Panc1 (cell line): ENCODE results near the gene NECTIN1. TPM values are rescaled to one million over a fixed set of nuclear protein-coding genes. Genes with fewer than 3 reads are reported as not detected.

Source experiments
- ATAC-seq: fragments of 200-7000 bp; cut with Tn5 transposase; 2 replicates; pipeline ENCODE4 v1.9.1; 2020; ENCODE audit warnings: mild to moderate bottlenecking, moderate library complexity
- BruUV-seq: library from RNA; stranded (reverse); fragments of 400-500 nt; replicated peaks from 2 replicates; lab custom pipeline; 2021; lab: Mats Ljungman, UMichigan
- CTCF ChIA-PET: fragments of 300-600 bp; sonication (Branson Sonifier 250); formaldehyde crosslinking; loops from one replicate; lab custom pipeline; 2022; ENCODE audit warnings: antibody characterized with exemption; lab: Charles Lee
- POLR2A ChIA-PET: fragments of 300-600 bp; sonication (Branson Sonifier 250); formaldehyde crosslinking; loops from one replicate; lab custom pipeline; 2022; ENCODE audit warnings: antibody characterized with exemption; lab: Charles Lee
- DNase-seq: peaks from one replicate; pipeline ENCODE4 v3.0.0-alpha.2; 2010; ENCODE audit warnings: low read depth, low spot score
- H3K27ac ChIP-seq: 2 replicates; pipeline ENCODE4 v1.5.1; 2011; ENCODE audit warnings: mild to moderate bottlenecking, low read length, inconsistent platforms
- H3K27me3 ChIP-seq: fragments of 200-500 bp; sonication (Bioruptor generic); 2 replicates; pipeline ENCODE4 v1.6.0; 2014; ENCODE audit warnings: low read length, inconsistent platforms; ENCODE audit not compliant: control insufficient read depth, insufficient read depth
- H3K36me3 ChIP-seq: fragments of 200-500 bp; sonication (Bioruptor generic); 2 replicates; pipeline ENCODE4 v1.5.1; 2014; ENCODE audit warnings: inconsistent platforms, mild to moderate bottlenecking, low read length, moderate library complexity; ENCODE audit not compliant: control insufficient read depth, insufficient read depth
- H3K4me1 ChIP-seq: 2 replicates; pipeline ENCODE4 v1.5.1; 2011; ENCODE audit warnings: inconsistent platforms, mild to moderate bottlenecking, low read length, moderate library complexity; ENCODE audit not compliant: control insufficient read depth, insufficient read depth
- H3K4me3 ChIP-seq, 2 experiments: 2 replicates each; pipeline ENCODE4 v1.5.1; 2011 to 2012; ENCODE audit warnings: low read depth in 2 of 2, low read length in 2 of 2, mild to moderate bottlenecking in 2 of 2, inconsistent platforms in 1 of 2, moderate library complexity in 1 of 2
- H3K9me3 ChIP-seq: fragments of 200-500 bp; sonication (Bioruptor generic); 2 replicates; pipeline ENCODE4 v1.5.1; 2014; ENCODE audit warnings: low read depth, mild to moderate bottlenecking, inconsistent platforms, low read length, moderate library complexity; ENCODE audit not compliant: control insufficient read depth, insufficient read depth
- POLR2AphosphoS5 ChIP-seq: IDR thresholded peaks from 2 replicates; pipeline ENCODE4 v1.6.1; 2012; ENCODE audit warnings: mild to moderate bottlenecking, low read depth, low read length, moderate library complexity
- SIN3A ChIP-seq: IDR thresholded peaks from 2 replicates; pipeline ENCODE4 v1.6.1; 2012; ENCODE audit warnings: low read depth, mild to moderate bottlenecking, low read length, moderate library complexity, borderline replicate concordance; ENCODE audit not compliant: insufficient read depth
- TCF7L2 ChIP-seq: IDR thresholded peaks from 2 replicates; pipeline ENCODE4 v1.6.1; 2011; ENCODE audit warnings: mild to moderate bottlenecking, low read depth, low read length, inconsistent platforms
- in situ Hi-C: cut with HindIII; loops from 2 replicates; pipeline ENCODE4 v1.10.0; 2016; ENCODE audit warnings: low sequenced_read_pairs, low pct_unique_long_range_greater_than_20kb
- intact Hi-C: fragments of 100-400 bp; cut with micrococcal nuclease; formaldehyde crosslinking; loops from one replicate; pipeline ENCODE4 v1.10.0; 2022; ENCODE audit not compliant: unreplicated experiment
- total RNA-seq: library from RNA; stranded (reverse); gene quantifications from one replicate; pipeline ENCODE4 v1.2.1, GENCODE V29; 2021; ENCODE audit not compliant: unreplicated experiment
- TF ChIP-seq, protein P1 (sequence below): fragments of 450-650 bp; IDR thresholded peaks from 2 replicates; pipeline ENCODE4 v1.5.1; 2017; ENCODE audit warnings: mild to moderate bottlenecking
- TF ChIP-seq, protein P2 (sequence below), 2 experiments: IDR thresholded peaks; 2 replicates each; pipeline ENCODE4 v1.6.1; 2011 to 2012; ENCODE audit warnings: low read depth in 2 of 2, control low read depth in 1 of 2, low read length in 1 of 2, mild to moderate bottlenecking in 1 of 2, moderate library complexity in 1 of 2; ENCODE audit not compliant: insufficient read depth in 1 of 2

Gene NECTIN1
- total RNA-seq, 1 experiment from 2014 or later, result 14.6 TPM

DNA sequence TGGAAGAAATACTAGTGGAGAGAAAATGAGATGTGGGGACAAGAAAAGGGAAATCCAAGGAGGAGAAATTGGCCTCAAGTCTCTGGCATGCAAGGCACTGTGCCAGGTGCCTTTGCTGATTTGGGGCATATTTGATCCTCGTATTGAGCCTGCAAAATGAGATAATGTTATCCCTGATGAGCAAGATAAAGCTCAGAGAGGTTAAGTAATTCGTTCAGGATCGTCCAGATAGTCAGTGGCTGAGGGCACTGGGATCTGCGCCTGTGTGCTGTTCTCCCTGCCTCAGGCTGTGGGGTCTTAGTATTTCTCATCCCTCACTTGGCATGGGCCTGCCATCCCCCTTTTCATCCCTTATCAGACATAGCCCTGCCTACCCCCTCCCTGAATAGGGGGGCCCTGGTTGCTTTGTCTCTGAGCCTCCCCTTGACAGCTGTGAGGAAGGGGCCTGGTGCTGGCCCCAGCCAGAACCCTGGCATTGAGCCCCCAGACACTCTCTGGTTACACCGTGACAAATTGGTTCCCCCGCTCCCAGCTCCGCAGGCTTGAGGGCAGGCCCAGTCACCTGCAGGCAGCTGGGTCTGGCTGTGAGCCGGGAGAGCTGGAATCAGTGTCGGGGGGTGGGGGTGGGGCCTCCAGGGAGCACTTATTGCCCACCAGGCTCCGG lies 85.7 kb downstream of the NECTIN1 start:
- Histone ChIP-seq H3K36me3 (no peaks in the 10 kb centered on the region), H3K9me3 (no peaks in the 10 kb centered on the region), H3K4me1 (no peaks in the 10 kb centered on the region), H3K4me3 (no peak overlapping the region), H3K27ac (no peak overlapping the region), H3K27me3 (no peaks in the 10 kb centered on the region)
- no TSS peak for BruUV-seq
- ATAC-seq, result no peak
- ChIA-PET CTCF (interaction anchor here (0.6 to 0.7 kb wide), 2 partner anchors 8 to 110 kb away, joined by 3 read pairs; no protein-coding TSS in a partner anchor), POLR2A (no interaction called here)
- DNase-seq, result no peak
- intact Hi-C loops, result no loop called here
- TF ChIP-seq, protein P1, sequence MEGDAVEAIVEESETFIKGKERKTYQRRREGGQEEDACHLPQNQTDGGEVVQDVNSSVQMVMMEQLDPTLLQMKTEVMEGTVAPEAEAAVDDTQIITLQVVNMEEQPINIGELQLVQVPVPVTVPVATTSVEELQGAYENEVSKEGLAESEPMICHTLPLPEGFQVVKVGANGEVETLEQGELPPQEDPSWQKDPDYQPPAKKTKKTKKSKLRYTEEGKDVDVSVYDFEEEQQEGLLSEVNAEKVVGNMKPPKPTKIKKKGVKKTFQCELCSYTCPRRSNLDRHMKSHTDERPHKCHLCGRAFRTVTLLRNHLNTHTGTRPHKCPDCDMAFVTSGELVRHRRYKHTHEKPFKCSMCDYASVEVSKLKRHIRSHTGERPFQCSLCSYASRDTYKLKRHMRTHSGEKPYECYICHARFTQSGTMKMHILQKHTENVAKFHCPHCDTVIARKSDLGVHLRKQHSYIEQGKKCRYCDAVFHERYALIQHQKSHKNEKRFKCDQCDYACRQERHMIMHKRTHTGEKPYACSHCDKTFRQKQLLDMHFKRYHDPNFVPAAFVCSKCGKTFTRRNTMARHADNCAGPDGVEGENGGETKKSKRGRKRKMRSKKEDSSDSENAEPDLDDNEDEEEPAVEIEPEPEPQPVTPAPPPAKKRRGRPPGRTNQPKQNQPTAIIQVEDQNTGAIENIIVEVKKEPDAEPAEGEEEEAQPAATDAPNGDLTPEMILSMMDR, result no peak
- TF ChIP-seq POLR2AphosphoS5 (no peak), TCF7L2 (no peak), SIN3A (no peak)
- TF ChIP-seq, protein P2, sequence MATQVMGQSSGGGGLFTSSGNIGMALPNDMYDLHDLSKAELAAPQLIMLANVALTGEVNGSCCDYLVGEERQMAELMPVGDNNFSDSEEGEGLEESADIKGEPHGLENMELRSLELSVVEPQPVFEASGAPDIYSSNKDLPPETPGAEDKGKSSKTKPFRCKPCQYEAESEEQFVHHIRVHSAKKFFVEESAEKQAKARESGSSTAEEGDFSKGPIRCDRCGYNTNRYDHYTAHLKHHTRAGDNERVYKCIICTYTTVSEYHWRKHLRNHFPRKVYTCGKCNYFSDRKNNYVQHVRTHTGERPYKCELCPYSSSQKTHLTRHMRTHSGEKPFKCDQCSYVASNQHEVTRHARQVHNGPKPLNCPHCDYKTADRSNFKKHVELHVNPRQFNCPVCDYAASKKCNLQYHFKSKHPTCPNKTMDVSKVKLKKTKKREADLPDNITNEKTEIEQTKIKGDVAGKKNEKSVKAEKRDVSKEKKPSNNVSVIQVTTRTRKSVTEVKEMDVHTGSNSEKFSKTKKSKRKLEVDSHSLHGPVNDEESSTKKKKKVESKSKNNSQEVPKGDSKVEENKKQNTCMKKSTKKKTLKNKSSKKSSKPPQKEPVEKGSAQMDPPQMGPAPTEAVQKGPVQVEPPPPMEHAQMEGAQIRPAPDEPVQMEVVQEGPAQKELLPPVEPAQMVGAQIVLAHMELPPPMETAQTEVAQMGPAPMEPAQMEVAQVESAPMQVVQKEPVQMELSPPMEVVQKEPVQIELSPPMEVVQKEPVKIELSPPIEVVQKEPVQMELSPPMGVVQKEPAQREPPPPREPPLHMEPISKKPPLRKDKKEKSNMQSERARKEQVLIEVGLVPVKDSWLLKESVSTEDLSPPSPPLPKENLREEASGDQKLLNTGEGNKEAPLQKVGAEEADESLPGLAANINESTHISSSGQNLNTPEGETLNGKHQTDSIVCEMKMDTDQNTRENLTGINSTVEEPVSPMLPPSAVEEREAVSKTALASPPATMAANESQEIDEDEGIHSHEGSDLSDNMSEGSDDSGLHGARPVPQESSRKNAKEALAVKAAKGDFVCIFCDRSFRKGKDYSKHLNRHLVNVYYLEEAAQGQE (IDR thresholded peaks at IDR 0.05; ENCODE audit: insufficient read depth in 1 of 2, low read depth in 2 of 2, low read length in 1 of 2), result no peak
- in situ Hi-C loops, result no loop called here

DNA sequence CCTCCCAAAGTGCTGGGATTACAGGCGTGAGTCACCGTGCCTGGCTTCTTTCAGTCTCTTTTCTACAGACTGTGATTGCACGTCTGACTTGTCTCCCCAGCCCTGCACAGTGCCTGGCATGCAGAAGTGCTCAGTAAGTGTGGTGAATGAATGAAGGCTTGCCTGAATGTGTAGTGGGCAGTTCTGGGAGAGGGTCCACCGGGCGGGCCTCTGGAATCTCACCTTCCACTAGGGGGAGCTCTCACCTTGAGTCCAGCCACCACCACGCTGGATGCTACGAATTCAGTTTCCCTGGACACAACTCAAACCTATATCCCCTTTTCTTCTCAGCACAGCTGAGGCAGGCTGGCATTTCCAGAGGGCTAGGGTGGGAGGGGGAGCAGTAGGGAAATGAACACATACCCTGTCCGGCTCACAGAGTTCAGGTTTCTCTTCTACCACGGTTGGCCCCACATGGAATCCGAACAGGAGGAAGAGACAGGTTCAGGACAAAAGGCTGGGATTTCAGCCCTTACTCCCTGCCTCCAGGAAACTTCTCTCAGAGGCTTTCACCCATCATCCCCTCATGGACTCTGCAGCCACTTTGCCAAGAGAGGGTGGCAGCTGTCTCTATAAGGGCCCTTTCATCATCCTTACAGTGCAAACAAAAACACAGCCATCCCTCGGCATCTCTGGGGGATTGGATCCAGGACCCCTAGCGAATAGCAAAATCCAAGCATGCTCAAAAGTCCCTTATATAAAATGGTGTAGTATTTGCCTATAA lies 86.8 kb downstream of the NECTIN1 start:
- BruUV-seq, result no TSS peak
- TF ChIP-seq, protein P1, result peak; percentile 93
- no peak for TF ChIP-seq TCF7L2
- intact Hi-C loops, result no loop called here
- CTCF ChIA-PET, result interaction anchor here (0.6 to 1.0 kb wide), 10 partner anchors 22 to 626 kb away, joined by 3 to 10 read pairs (median 4); no protein-coding TSS in a partner anchor
- DNase-seq (peak; percentile 15), ATAC-seq (peak; percentile 74)
- no peak overlapping the region for H3K4me3 ChIP-seq
- no peaks in the 10 kb centered on the region for H3K4me1 ChIP-seq
- H3K27ac ChIP-seq, result no peak overlapping the region
- H3K9me3 ChIP-seq, result no peaks in the 10 kb centered on the region
- POLR2A ChIA-PET, result interaction anchor here (0.7 kb wide), 1 partner anchor 23 kb away, joined by 5 read pairs; no protein-coding TSS in a partner anchor
- in situ Hi-C loops, result no loop called here
- no peaks in the 10 kb centered on the region for H3K36me3 ChIP-seq
- no peaks in the 10 kb centered on the region for H3K27me3 ChIP-seq
